GM19455 (cell line): ENCODE measurements around the gene TMEM208.

Source experiments
- ATAC-seq: cut with Tn5 transposase; IDR thresholded peaks from one replicate; pipeline ENCODE4 v1.9.1; 2021; ENCODE audit not compliant: unreplicated experiment

TMEM208 gene

DNA sequence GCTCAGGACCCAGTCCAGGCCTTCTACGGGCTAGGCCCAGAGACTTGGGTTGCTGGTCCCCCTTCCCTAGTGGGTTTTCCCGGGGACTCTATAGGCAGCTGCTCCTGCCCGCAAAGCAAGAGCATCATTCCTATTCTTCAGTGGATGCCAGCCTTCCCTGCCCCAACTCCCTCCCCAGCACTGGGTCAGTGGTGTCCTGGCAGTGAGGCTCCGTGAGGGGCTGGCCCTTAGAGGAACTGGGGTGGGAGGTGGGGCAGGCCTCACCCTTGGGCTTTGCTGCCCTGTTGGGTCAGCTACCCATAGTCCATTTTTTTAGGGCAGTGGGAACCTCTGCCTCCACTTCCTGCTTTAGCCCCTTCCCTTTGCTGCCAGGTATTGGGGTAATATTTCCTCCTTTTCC is 44.5 kb downstream of the TMEM208 start:
- no peak for ATAC-seq

DNA sequence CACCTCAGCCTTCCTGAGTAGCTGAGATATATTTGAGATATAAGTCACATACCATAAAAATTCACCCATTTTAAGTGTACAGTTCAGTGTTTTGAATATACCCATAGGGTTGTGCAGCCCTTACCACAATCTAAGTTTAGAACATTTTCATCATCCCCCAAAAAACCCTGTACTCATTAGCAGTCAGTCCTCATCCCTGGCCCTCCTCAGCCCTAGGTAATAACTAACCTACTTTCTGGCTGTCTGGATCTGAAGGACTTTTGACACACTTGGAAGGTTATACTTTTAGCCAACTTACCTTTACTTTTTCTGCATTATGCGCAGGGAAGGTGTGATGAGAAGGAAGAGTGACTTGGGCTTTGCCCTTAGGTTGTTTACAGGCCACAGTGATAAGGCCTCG is 48.4 kb downstream of the TMEM208 start:
- ATAC-seq, result no peak

GRCh38 chr16:67277294-67277998 is 50.5 kb downstream of the TMEM208 start:
- no peak for ATAC-seq

DNA sequence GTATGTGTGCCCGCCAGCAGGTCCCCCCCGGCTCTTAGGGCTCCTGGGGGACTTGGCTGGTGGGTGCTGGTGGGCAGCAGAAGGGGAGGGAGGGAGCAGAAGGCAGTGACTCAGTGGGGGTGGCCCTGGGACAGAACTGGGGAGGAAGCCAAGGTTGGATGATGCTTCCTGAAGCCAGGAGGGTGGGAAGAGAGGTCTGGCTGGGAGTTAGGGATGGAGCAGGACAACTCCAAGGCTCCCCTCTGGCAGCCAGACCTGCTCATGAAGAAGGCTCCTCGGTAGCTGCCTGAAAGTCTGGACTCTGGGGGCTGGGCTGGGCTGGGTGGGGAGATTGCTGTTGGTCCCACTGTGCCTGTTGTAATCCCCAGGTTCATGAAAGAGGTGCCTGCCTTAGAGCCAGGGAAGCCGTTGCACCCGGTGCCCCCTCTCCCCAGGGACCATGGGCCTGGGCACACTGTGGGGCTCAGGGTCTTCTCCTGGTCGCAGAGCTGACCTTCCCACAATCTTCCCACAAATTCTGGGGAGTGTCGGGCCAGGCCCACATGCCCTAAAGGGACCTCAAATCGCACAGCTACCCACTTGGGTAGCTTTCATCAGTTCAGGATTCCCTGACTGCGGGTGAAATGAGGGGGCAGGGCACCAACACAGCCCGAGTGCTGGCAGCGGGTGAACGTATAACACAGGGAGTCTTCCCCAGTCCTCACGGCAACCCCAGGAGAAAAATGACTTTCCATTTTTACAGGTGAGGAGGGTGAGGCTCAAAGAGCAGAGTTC is 51.3 kb downstream of the TMEM208 start:
- no peak for ATAC-seq
